HUDEP-2 (cell line): ENCODE measurements around the gene EVI5L.
"Not testable (repeated sequence)": the region's sequence is repeated elsewhere in the genome, so short reads cannot be mapped to it uniquely, and the experiment has no call there.

Experiments used
- DNase-seq, 76 experiments: peaks; one replicate each; lab custom pipeline; 2025; ENCODE audit not compliant: unreplicated experiment in 76 of 76; lab: John Stamatoyannopoulos, UW

Gene EVI5L

DNA sequence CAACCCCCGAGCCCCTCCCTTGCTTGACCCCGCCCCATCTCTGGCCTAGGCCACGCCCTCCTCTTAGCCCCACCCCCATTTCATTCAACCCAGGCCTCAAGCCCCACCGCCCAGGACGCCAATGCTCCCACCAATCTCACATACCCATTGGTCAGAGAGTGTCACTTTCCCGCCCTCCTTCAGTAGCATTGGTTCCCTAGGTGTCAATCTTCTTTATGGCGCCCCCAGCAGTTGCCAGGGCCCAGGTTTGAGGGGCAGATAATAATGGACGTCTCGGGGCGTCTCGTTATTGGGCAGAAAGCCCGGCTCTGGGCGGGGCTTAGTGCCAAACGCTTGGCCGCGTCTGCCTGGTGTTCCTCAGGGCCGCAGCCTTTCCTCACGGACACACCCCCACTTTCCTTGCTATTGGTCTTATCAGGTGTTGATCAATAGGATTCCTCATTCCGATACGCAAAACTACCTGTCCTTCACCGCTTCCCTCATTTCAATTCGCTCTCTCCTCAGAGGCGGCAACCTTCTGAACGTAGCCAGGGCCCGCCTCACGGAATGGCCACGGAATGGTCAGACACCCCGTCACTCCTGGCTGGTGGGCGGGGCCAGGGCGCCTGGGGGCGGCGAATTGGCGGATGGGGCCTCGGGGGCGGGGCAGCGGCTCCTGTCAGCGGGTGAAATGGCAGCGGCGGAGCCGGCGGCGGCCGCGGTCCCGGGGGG, at the start of gene EVI5L:
EVI5L (plus strand) TSS at position 658 of the 711 bp plus-strand sequence. CDS start 16,325 bp downstream, outside the sequence.
- peak; percentile 89 to 100 (median 100) for DNase-seq

DNA sequence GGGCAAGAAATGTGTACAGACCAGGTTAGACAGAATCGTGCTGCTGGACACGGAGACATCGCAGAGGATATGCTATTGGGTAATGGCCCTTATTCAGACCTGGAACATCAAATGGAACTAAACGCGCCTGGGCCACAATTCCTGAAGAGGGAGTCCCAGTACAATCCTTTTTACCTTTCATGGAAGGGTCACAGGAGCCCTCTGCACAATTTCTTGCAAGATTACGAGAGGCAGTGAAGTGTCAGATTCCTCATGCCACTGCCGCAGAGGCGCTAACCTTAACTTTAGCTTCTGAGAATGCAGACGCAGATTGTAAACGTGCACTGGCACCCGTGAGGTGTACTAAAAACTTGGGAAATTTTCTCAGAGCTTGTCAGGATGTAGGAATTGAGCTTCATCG, 48.9 kb upstream of the EVI5L start:
- DNase-seq, result no peak

DNA sequence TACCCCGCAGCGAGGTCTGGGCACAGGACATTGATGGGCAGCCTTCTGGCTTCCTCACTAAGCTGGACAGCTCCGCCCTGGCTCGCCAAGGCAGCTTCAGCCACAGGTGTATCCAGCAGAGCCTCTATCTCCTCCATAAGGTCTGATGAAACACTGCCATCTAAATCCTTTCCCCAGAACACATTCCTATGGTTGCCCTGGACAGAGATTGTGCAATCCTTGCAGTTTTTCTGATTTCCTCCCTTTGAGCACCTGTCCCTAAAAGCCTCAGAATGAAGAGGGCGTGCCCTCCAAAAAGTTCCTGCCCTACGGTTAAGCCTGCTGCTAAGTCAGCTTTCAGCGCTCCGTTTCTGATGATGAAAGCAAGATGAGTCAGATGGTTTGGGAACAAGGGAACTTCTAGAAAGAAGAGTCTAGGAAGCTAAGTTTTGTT, 46.0 kb upstream of the EVI5L start:
- no peak for DNase-seq

DNA sequence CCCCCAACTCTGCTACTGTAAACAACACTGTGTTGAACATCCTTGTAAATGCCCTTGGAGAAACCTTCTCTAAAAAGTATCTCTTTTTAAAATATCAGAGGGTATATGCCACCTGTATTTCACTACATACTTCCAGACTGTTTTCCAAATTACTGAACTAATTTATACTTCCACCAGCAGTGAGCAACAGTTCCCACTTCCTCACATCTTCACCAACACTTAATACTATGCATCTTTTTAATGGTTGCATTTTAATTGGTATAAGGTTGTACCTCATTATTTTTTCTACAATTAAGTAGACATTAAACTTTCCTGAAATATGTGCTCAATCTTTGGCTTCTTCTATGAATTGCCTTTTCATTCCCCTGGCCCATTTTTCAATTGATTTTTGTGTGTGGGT, 45.2 kb upstream of the EVI5L start:
- DNase-seq, result no peak

DNA sequence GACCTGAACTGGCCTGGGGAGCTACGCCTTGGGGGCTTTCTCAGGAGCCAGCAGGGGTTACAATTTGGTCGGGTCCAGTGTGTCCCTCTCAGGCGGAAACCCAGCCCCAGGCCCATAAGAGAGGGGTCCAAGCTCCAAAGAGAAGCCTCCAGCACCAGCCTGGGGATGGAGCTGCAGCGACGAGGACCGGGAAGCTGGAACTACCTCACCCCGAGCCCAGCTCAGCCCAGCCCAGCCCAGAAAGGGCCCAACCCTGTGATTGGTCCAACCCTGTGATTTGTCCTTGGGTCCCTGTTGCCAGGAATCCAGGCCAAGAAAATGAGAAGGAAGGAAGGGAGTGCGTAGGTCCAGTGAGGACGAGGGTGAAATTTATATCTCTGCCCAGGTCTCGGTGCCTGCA, 42.9 kb upstream of the EVI5L start:
- DNase-seq, result no peak

DNA sequence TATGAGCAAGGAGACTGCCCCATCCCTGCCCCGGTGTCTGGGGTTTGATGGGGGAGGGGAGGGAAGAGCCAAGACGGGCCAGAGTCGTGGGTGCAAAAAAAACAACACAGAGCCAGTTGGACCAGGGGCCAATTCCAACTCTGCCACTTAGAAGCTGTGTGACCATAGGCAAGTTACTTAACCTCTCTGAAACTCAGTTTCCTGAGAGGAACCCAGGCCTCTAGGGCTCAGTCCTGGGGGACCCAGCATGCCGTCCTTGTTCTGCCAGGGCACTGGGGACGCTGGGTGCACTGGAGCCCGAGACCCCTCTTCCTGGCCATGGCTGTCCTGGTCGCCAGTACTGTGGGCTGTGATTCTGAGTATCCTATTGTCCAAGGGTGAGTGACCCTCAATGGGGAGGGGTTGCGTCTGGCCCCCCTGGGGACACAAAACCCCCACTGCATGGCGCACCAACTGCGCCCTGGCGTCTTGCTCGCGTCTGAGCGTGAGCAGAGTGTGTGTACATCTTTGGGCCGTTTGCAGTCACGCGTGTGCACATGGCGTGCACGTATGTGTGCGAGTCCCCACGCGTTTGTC, 42.3 kb upstream of the EVI5L start:
- DNase-seq, result no peak

DNA sequence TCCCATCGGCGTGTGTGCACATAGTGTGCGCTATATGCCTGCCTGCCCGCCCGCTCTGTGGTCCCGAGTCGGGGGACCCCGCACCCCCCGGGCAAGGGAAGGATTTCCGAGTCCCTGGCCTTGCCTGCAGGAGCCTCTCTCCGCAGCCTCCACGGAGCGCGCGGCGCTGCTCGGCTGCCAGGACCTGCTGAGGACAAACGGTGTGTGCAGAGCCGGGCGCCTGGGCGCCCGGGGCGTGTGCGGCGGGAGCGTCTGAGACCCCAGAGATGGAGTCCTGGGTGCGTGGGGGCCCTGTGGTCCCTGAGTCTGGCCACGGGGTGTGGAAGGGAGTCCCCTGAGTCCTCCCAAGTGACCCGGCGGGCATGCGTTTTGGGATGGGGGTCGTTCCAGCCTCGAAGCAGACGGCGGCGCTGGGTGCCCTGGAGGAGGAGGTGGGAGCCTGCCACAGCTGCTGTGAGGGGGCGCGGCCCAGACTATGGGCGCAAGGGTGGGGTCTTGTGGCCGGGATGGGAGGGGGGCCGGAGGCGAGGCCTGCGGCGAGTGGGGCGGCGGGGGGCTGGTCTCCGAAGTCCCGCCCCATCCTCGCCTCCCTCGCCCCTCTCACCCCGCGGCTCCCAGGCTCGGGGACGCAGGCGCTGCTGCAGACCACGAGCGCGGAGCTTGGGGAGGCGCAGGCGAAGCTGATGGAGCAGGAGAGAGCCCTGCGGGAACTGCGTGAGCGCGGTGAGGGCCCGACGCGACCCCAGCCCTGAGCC, 41.7 kb upstream of the EVI5L start:
- no peak for DNase-seq

DNA sequence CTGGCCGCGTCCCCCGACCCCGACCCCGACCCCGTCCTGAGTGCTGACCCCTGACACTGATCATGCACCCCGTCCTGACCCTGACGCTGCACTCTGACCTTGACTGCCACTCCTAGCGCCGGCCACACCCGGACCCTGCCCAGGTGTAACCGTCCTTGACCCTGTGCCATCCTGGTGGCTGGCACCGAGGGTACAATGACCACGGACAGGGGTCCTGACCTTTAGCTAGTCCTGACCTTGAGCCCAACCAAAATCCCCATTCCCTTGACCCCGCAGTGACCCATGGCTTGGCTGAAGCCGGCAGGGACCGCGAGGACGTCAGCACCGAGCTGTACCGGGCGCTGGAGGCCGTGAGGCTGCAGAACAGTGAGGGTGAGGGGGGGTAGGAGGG, 41.1 kb upstream of the EVI5L start:
- DNase-seq, result no peak

DNA sequence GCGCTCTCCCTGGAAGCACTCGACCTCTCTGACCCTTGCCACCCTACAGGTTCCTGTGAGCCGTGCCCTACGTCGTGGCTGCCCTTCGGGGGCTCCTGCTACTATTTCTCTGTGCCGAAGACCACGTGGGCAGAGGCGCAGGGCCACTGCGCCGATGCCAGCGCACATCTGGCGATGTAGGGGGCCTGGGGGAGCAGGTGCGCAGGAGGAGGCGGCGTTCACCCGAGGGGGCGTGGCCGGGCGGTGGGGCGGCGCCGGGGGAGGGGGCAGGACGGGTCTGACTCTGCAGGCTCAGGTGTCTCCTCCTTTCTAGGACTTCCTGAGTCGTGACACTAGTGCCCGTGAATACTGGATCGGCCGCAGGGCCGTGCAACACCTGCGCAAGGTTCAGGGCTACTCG, 40.6 kb upstream of the EVI5L start:
- DNase-seq, result no peak

DNA sequence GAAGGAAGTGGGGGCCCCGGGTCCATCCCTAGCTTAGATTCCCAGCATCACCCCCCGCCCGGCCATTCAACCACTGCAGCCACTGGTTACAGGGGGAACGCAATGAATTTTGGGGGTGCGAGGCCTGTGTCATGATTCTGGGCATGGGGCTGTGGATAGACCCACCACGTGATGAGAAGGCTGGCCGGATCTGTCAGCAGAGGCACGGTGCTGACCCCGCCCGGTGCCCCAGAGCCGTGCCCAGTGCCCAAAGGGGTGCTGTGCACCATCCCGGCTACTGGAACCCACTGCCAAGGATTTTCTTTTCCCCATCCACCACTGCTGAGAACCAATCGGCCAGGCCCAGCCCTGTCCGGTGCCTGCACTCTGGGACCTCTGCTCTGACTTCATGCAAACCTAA, 39.6 kb upstream of the EVI5L start:
- DNase-seq, result no peak

DNA sequence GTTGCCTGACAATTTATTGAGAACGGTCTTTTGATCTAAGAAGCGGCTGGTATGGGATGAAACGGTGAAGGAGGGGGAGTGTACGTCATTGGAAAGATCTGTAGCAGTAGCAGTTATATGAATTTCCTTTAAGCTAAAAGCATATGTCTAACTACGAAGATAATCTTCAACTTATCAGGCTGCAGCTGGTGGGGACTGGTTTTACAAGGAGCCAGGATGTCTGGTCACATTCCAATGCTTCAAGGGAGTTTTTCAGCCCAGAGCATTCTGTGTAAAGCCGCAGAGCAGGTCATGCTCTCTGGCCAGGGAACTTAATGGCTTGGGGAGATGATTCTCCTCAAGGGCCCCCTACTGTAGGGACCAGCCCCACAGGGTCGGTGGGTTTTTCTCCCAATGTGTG, 37.7 kb upstream of the EVI5L start:
- DNase-seq, result no peak

DNA sequence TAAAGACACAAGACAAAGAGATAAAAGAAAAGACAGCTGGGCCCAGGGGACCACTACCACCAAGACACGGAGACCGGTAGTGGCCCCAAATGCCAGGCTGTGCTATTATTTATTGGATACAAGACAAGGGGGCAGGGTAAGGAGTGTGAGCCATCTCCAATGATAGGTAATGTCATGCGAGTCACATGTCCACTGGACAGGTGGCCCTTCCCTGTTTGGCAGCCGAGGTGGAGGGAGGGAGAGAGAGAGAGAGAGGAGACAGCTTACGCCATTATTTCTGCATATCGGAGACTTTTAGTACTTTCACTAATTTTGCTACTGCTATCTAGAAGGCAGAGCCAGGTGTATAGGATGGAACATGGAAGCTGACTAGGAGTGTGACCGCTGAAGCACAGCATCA, 37.3 kb upstream of the EVI5L start:
- DNase-seq, result not testable (repeated sequence)

DNA sequence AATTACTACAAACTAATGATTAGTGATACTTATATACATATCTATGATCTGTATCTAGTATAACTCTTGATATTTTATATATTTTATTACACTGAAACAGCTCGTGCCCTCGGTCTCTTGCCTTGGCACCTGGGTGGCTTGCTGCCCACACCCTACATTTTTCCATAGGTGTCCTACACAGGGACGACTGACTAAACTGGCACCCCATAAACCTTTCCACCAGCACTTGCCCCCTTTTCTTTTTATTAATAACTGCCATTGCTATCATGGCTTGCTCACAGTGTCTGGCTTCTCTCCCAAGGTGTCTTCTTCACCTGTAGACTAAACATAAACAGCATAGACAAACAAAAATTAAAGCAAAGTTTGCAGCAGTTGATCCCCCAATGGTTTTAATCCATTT, 36.5 kb upstream of the EVI5L start:
- DNase-seq, result no peak

DNA sequence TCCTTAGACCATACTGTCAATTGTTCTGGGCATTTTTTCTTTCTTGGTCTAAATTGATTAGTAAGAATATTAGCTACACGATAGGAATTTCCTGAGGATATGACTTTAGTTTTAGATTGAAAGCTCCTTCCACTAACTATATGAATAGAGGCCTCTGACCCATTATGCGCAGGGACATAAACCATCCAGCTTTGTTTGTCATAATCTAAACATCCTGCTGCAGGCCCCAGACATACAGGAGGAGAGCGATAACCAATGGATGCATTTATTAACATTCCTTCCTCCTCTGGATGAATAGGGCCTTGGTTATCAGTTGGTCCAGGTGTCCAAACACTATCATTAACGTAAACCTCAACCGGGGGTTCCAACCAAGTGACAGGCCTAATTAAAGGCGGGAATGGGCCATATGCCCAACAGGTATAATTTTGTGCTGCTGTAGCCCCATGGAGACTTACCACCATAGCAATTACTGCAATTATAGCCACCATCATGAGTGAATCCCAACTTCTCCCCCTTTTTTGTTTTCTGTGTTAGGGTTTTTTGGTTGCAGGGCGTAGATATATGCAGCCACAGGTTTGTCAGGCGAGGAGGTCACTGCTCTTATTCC, 34.4 kb upstream of the EVI5L start:
- DNase-seq, result no peak

DNA sequence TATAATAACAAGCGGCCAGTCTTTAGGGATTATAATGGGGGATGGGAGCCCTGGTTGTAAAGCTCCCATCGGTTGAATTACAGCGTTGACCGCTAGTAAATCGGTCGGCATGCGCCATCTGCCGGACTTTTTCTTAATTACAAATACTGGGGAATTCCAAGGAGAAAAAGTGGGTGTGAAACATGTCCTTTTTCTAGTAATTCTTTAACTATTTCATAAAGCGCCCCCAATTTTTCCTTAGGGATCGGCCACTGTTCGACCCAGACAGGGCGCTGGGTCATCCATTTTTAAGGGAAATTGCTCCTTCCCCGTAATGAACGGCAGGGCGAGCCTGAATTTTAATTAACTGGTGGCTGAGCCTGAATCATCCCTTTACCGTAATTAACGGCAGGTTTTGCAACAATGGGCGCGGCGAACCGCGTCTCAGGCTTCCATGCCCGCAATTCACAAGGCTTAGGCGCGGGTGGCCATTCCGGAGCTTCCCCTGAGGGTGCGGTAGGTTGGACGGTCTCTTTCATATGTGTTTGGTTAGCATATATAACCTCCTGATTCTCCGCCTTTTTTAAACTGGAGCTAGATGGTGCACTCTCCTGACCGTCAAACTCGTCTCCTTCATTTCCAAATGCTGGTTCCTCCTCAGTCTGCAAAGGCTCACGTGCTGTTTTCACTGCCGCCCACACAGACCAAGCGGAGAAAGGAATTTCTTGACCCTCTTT, 30.2 kb upstream of the EVI5L start:
- peak in 62 of 76 experiments; percentile 4 to 79 (median 52) for DNase-seq

DNA sequence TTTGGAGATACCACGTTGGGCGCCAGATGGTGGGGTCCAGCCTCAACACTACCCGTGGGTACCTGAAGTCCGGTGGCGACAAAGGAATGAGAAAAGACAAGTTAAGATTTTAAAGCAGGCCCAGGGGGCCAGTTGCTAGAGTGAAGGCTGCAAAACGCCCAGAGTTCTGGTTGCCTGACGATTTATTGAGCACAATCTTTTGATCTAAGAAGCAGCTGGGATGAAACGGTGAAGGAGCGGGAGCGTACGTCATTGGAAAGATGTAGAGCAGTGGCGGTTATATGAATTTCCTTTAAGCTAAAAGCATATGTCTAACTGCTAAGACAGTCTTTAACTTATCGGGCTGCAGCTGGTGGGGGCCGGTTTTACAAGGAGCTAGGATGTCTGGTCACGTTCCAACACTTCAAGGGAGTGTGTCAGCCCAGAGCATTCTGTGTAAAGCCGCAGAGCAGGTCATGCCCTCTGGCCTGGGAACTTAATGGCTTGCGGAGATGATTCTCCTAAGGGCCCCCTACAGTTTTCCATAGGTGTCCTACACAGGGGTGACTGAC, 28.9 kb upstream of the EVI5L start:
- no peak for DNase-seq

DNA sequence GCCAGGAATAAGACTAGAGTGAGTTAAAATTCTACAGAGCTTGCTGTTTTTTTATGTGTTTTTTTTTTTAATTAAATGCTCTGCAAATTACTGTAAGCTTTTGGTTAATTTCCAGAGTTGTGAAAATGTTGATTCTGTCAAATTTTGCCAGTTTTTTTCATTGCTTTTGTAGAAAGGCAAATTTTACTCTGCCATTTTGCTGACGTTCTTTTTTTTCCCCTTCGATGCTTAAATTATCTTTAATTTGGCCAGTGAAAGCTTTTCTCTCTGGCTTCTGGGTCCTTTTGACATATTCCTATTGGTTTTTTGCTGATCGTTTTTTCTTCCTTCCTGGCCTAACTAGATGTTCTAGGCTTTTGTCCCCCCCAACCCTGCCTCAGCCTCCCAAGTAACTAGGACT, 23.8 kb upstream of the EVI5L start:
- DNase-seq, result no peak

DNA sequence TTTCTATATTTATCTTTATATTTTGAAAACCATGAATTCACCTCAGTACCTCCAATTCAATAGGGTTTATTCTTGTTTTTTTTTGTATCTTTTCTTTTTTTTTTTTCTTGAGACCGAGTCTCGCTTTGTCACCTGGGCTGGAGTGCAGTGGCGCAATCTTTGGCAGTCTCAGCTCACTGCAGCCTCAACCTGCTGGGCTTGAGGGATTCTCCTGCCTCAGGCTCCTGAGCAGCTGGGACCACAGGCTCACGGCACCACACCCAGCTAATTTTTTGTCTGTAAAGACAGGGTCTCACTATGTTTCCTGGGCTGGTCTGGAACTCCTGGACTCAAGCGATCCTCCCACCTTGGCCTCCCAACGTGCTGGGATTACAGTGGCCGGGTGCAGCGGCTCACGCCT, 23.1 kb upstream of the EVI5L start:
- DNase-seq, result no peak

DNA sequence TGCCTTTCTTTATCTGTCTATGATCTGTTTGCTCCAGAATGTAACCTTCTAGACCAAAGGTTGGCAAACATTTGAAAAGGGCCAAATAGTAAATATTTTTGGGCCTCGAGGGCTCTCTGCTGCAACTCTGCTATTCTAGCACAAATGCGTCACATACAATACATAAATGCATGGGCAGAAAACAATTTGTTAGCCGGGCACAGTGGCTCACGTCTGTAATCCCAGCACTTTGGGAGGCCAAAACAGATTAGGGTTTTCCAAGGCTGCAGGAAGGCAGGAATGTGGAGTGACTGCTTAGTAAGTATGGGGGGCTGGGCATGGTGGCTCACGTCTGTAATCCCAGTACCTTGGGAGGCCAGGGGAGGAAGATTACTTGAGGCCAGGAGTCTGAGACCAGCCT, 21.9 kb upstream of the EVI5L start:
- no peak for DNase-seq

DNA sequence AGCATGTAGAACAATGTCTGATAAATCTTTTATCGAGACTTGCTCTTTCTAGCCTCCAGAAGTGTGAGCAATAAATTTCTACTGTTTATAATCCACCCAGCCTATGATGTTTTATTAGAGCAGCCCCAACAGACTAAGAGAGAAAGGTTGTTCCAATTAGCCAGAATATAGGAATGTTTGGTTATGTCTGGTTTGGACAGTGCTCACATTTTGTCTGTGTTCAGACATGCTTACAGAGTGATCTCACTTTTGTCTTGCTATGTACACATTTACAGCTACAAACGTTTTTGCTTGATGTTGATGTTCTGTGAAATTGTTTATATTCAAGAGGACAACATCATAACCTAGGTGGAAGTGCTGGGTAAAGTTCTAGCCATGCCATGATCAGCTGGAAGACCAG, 18.0 kb upstream of the EVI5L start:
- DNase-seq, result no peak

DNA sequence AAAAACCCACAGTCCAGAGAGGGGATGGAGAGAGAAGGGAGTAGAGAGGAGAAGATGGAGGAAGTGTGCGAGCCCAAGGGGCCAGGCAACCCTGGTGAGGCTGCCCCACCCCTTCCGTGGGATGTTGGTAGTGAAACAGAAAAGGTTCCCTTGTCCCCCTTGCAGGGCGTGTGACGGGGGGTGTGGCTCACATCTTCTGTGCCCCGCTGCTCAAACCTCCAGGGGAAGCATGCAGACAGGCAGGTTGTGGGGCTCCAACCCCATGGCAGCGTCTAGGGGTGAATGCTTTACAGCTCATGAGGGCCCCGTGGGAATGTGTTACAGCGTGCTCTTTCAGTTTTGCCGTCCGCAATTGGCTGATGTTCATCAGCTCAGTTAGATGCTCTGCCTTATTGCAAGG, 14.7 kb upstream of the EVI5L start:
- DNase-seq, result no peak
